Fibroblast of lung (primary cell): Measurements from ENCODE around the gene INTS11. TPM values are rescaled to one million over a fixed set of nuclear protein-coding genes. Genes with fewer than 3 reads are reported as not detected.

Experiments used
- DNase-seq, 2 donors: peaks; one replicate each; pipeline versions ENCODE4 v3.0.0 to v3.0.0-alpha.2; 2010; ENCODE audit warnings: low read depth in 2 of 2
- H2AFZ ChIP-seq: 2 replicates; pipeline ENCODE4 v1.5.1; 2012; ENCODE audit warnings: low read length, control low read depth, inconsistent platforms
- H3K27ac ChIP-seq: 2 replicates; pipeline ENCODE4 v1.5.1; 2011; ENCODE audit warnings: low read length, control low read depth; ENCODE audit not compliant: insufficient read depth
- H3K27me3 ChIP-seq: 2 replicates; pipeline ENCODE4 v1.5.1; 2011; ENCODE audit warnings: mild to moderate bottlenecking, low read length; ENCODE audit not compliant: control insufficient read depth, insufficient read depth
- H3K36me3 ChIP-seq: 2 replicates; pipeline ENCODE4 v1.5.1; 2011; ENCODE audit warnings: low read length; ENCODE audit not compliant: control insufficient read depth, insufficient read depth
- H3K4me1 ChIP-seq: 2 replicates; pipeline ENCODE4 v1.5.1; 2011; ENCODE audit warnings: low read length; ENCODE audit not compliant: control insufficient read depth, insufficient read depth; ENCODE audit errors: extremely low read depth
- H3K4me2 ChIP-seq: 2 replicates; pipeline ENCODE4 v1.5.1; 2011; ENCODE audit warnings: low read length, control low read depth; ENCODE audit not compliant: insufficient read depth; ENCODE audit errors: extremely low read depth
- H3K4me3 ChIP-seq, 4 experiments: fragments of 200-600 bp in 1 of 4; sonication (generic) in 1 of 4; replicated peaks in 1 of 4; 2 replicates each; pipeline ENCODE4 v1.5.1; 2011 to 2016; ENCODE audit warnings: low read length in 4 of 4, low read depth in 3 of 4, mild to moderate bottlenecking in 3 of 4, control low read depth in 2 of 4, inconsistent platforms in 1 of 4, mixed read lengths in 1 of 4; ENCODE audit not compliant: insufficient read depth in 1 of 4; ENCODE audit errors: control extremely low read depth in 1 of 4
- H3K79me2 ChIP-seq: 2 replicates; pipeline ENCODE4 v1.5.1; 2012; ENCODE audit warnings: mild to moderate bottlenecking, low read length, inconsistent platforms; ENCODE audit not compliant: control insufficient read depth, insufficient read depth
- H3K9ac ChIP-seq: 2 replicates; pipeline ENCODE4 v1.5.1; 2011; ENCODE audit warnings: mild to moderate bottlenecking, low read length, control low read depth; ENCODE audit not compliant: insufficient read depth
- H3K9me3 ChIP-seq: 2 replicates; pipeline ENCODE4 v1.5.1; 2012; ENCODE audit warnings: low read depth, low read length; ENCODE audit not compliant: control insufficient read depth, insufficient read depth
- H4K20me1 ChIP-seq: 2 replicates; pipeline ENCODE4 v1.5.1; 2011; ENCODE audit warnings: low read length; ENCODE audit not compliant: control insufficient read depth, insufficient read depth; ENCODE audit errors: extremely low read depth
- EZH2 ChIP-seq: IDR thresholded peaks from 2 replicates; pipeline ENCODE4 v1.5.1; 2012; ENCODE audit warnings: low read length, control low read depth, mild to moderate bottlenecking; ENCODE audit errors: missing control alignments
- polyA plus RNA-seq, 2 donors: library from polyadenylated mRNA; depleted of rRNA in 1 of 2; stranded (reverse) in 1 of 2; unstranded in 1 of 2; fragments of >200 nt; gene quantifications; 2 replicates each; pipeline ENCODE4 v1.2.1, GENCODE V29; 2011 to 2012; ENCODE audit warnings: missing spikeins in 1 of 2
- total RNA-seq: library from RNA; depleted of rRNA; stranded (reverse); fragments of >200 nt; gene quantifications from 2 replicates; pipeline ENCODE4 v1.2.1, GENCODE V29; 2014
- TF ChIP-seq, protein P1 (sequence below), 2 donors: IDR thresholded peaks in 1 of 2; conservative IDR thresholded peaks in 1 of 2; 1 replicate in 1 of 2; 2 replicates in 1 of 2; pipeline ENCODE4 v1.5.1; 2011 to 2012; ENCODE audit warnings: low read length in 2 of 2, control low read depth in 1 of 2, inconsistent platforms in 1 of 2, low read depth in 1 of 2, mild to moderate bottlenecking in 1 of 2

The INTS11 gene
- total and polyA plus RNA-seq, 2 donors (not counting 1 experiment from before 2014, with no cell fraction given): 44.1 to 69.2 TPM

DNA sequence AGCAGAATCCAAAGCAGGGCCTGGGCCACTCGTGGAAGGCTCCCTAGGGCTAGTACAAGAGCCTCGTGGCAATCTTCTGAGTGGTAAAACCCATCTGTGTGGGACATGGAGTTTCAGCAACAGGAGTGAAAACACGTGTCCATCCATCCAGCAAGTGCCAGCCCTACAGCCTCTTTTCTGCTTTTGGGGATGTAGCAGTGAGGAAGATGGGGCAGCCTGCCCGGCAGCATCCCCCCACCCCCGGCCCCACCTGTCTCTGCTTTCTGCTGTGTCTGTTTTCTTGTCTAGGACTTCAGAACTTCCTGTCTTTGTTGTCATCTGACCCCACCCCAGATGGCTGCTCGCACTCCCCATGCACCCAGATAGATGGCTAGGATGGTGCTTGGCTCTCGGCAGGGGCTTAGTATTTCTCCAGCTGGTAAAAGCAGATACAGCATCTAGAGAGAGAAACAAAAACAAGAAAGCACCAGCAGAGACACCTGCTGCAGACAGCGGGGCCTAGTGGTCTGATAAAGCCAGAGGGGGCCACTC is 1.7 kb upstream of the INTS11 start:
- Histone ChIP-seq H3K27me3 (no peaks in the 10 kb centered on the region), H3K79me2 (peaks cover 41% of the 10 kb centered on the region), H3K9ac (no peak overlapping the region), H3K4me1 (peaks cover 14% of the 10 kb centered on the region), H3K27ac (no peak overlapping the region), H2AFZ (no peak overlapping the region), H3K36me3 (peaks cover 10% of the 10 kb centered on the region), H4K20me1 (no peaks in the 10 kb centered on the region), H3K4me2 (peak overlapping the region; percentile 25), H3K9me3 (no peaks in the 10 kb centered on the region), H3K4me3 (peak overlapping the region in 1 of 4 experiments; percentile 84)
- DNase-seq: no peak
- no peak for TF ChIP-seq EZH2
- TF ChIP-seq, protein P1, sequence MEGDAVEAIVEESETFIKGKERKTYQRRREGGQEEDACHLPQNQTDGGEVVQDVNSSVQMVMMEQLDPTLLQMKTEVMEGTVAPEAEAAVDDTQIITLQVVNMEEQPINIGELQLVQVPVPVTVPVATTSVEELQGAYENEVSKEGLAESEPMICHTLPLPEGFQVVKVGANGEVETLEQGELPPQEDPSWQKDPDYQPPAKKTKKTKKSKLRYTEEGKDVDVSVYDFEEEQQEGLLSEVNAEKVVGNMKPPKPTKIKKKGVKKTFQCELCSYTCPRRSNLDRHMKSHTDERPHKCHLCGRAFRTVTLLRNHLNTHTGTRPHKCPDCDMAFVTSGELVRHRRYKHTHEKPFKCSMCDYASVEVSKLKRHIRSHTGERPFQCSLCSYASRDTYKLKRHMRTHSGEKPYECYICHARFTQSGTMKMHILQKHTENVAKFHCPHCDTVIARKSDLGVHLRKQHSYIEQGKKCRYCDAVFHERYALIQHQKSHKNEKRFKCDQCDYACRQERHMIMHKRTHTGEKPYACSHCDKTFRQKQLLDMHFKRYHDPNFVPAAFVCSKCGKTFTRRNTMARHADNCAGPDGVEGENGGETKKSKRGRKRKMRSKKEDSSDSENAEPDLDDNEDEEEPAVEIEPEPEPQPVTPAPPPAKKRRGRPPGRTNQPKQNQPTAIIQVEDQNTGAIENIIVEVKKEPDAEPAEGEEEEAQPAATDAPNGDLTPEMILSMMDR (conservative IDR thresholded peaks at IDR 0.05 in 1 of 2, IDR thresholded peaks at IDR 0.05 in 1 of 2; ENCODE audit: low read depth in 1 of 2, low read length in 2 of 2): no peak

DNA sequence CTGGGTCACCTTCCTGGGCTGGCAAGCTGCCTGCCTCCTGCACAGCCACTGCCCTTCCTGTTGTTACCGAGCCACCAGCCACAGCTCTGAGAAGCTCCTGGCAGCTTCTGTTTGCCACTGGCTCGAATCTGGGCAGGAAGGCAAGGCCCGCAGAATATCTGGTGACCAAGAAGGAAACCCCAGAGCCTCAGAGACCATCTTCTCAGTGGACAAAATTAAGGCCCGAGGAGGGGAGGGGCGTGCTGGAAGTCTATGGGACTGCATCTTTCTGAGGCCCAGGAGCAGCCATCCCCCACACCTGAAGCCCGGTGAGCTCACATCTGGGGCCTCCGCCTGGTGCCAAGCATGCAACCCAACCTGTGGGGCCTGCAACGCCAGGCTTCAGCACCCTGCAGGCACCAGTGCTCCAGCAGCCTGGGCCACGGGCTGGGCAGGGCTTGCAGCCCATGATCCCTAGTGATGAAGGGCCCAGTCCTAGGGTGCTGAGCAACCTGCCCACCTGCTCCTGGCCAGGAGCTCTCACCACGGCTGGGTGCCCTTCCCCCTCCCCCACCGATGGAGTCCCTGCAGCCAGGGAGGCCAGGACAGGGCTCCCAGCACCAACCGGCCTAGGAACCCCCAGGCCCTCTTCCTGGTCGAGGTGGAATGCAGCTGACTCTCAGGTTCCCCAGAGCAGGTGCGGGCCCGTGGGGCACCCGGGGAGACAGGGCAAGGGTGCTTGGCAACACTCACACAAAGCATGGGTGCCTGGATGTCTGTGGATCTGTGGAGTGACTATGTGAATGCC is 1.0 kb upstream of the INTS11 start:
- Histone ChIP-seq H3K36me3 (peaks cover 10% of the 10 kb centered on the region), H3K27me3 (no peaks in the 10 kb centered on the region), H3K27ac (peak overlapping the region; percentile 70), H3K4me3 (peak overlapping the region; percentile 68 to 86 (median 80)), H3K4me2 (peak overlapping the region; percentile 92), H3K4me1 (peaks cover 19% of the 10 kb centered on the region), H3K9ac (peak overlapping the region; percentile 78), H4K20me1 (no peaks in the 10 kb centered on the region), H3K9me3 (no peaks in the 10 kb centered on the region), H3K79me2 (peaks cover 47% of the 10 kb centered on the region), H2AFZ (no peak overlapping the region)
- TF ChIP-seq EZH2: no peak
- TF ChIP-seq, protein P1 (conservative IDR thresholded peaks at IDR 0.05 in 1 of 2, IDR thresholded peaks at IDR 0.05 in 1 of 2; ENCODE audit: low read depth in 1 of 2, low read length in 2 of 2): no peak
- DNase-seq: no peak

DNA sequence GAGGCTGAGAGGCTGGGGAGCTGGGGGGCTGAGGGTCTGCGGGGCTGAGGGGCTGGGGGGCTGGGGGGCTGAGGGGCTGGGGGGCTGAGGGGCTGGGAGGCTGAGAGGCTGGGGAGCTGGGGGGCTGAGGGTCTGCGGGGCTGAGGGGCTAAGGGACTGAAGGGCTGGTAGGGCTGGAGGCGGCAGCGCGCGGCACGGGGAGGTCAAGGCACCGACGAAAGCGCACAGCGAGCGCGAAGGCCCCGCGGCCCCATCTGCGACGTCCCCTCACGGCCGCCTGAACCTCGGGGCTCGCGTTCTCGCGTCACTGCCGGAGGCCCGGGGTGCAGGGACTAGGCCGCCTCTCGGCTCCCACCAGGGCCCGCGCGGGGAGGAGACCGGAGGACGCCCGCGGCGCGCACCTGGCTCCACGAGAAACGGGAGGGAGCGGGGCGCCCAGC is 356 bp downstream of the INTS11 start:
- Histone ChIP-seq H4K20me1 (no peaks in the 10 kb centered on the region), H3K4me3 (peak overlapping the region; percentile 53 to 85 (median 84)), H3K4me2 (peak overlapping the region; percentile 35), H2AFZ (no peak overlapping the region), H3K36me3 (peaks cover 15% of the 10 kb centered on the region), H3K9ac (peak overlapping the region; percentile 96), H3K27me3 (no peaks in the 10 kb centered on the region), H3K4me1 (peaks cover 19% of the 10 kb centered on the region), H3K79me2 (peaks cover 61% of the 10 kb centered on the region), H3K9me3 (no peaks in the 10 kb centered on the region), H3K27ac (peak overlapping the region; percentile 92)
- DNase-seq: no peak
- TF ChIP-seq, protein P1 (conservative IDR thresholded peaks at IDR 0.05 in 1 of 2, IDR thresholded peaks at IDR 0.05 in 1 of 2; ENCODE audit: low read depth in 1 of 2, low read length in 2 of 2): no peak
- no peak for TF ChIP-seq EZH2
